ENCODE measurements around the gene KLHL21. TPM values are rescaled to one million over a fixed set of nuclear protein-coding genes. Genes with fewer than 3 reads are reported as not detected.
A peak's percentile ranks its signal among the peaks of the same experiment; 100 is the strongest.
"Not testable (repeated sequence)": the region's sequence is repeated elsewhere in the genome, so short reads cannot be mapped to it uniquely, and the experiment has no call there.

The KLHL21 gene, protein sequence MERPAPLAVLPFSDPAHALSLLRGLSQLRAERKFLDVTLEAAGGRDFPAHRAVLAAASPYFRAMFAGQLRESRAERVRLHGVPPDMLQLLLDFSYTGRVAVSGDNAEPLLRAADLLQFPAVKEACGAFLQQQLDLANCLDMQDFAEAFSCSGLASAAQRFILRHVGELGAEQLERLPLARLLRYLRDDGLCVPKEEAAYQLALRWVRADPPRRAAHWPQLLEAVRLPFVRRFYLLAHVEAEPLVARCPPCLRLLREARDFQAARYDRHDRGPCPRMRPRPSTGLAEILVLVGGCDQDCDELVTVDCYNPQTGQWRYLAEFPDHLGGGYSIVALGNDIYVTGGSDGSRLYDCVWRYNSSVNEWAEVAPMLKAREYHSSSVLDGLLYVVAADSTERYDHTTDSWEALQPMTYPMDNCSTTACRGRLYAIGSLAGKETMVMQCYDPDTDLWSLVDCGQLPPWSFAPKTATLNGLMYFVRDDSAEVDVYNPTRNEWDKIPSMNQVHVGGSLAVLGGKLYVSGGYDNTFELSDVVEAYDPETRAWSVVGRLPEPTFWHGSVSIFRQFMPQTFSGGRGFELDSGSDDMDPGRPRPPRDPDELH
- 31.4 TPM for total RNA-seq

DNA sequence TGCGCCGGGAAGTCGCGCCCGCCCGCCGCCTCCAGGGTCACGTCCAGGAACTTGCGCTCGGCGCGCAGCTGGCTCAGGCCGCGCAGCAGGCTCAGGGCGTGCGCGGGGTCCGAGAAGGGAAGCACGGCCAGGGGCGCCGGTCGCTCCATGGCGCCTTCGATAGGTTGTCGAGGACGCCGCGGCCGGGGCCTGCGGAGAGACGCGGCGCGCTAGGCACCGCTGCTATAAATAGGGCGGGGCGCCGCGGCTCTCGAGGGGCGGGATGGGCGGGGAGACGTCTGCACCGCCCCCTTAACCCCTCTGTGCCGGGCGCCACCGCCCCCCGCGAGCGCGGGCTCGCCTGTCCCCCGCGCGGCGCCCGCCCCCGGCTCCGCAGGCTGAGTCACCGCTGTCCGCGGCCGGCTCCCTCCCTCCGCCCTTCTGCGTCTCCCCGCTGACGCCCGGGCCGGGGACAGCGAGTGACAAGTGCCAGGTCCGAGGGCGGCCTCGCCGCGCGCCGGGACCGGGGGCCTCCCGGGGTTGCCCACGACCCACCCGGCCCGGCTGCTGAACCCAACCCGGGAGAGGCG lies at the start of gene KLHL21:
TSS of gene KLHL21 (minus strand) at position 201 of the 569 bp plus-strand sequence. CDS start at position 149, 52 bp downstream.
- intact Hi-C loops (cut with DNase I) = no loop called here
- ATAC-seq = peak; percentile 69

DNA sequence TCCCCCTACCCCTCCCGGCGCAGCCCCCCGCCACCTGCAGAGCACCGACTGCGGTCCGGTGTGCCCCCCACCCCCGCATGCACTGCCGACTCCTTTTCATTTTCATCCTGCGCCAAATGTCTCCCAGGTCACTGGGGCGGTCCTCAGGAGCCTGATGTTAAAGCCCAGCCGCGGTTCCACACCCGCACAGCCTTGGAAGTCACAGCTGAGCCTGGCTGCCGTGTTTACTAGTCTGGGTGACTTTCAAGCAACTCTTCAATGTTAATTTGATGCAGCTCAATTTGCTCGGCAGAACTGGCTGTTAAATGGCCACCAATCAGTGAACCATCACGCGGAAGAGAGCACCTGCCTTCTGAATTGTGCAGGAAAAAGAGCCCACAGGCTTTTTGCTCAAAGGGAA lies 49.2 kb upstream of the KLHL21 start:
- DNase-seq (ENCODE audit: low spot score) (no peak), ATAC-seq (no peak)
- intact Hi-C loops (cut with DNase I) = no loop called here

More for the DNA sequence above, at the start of gene KLHL21:
- peak; percentile 94 for DNase-seq (ENCODE audit: low spot score)

DNA sequence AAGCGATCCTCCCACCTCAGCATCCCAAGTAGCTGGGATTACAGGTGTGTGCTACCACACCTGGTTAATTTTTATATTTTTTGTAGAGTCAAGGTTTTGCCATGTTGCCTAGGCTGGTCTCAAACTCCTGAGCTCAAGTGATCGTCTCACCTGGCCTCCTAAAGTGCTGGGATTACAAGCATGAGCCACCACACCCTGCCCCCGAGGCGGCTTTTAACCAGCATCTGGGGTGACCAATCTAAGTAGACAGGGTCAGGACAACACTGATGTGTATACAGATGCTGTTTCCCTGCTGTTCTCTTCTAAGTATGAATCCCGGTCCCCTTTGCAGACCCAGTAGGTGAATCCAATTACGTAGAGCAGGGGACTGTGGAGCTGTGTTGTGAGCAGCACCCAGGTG lies 45.9 kb upstream of the KLHL21 start:
- intact Hi-C loops (cut with DNase I) = loop anchor here (10.0 kb wide), 1 partner anchor 94 kb away; the partner anchor contains the start of genes NOL9 and TAS1R1
- no peak for DNase-seq (ENCODE audit: low spot score)
- no peak for ATAC-seq

DNA sequence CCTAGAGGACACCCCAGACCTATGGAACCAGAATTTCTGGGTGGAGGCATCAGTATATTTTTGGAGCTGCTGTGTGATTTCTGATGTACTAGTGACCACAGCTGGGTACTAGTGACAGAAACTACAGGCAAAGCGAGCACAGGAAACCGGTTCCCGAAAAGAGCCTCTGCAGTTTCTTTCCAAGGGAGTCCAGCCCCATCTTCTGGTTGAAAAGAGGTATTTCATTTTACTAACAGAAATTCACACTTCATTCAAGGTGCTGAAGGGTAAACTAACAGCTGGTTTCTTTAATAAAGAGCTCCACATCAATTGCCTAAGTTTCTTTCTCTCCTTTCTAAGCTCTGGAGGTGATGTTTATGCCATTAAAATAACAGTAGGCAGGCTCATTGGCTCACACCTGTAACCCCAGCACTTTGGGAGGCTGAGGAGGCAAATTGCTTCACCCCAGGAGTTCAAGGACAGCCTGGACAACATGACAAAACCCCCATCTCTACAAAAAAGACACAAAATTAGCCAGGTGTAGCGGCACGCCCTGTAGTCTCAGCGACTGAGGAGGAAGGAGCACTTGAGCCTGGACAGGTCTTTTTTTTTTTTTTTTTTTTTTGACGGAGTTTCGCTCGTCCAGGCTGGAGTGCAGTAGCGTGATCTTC lies 44.0 kb upstream of the KLHL21 start:
- DNase-seq (ENCODE audit: low spot score) = no peak
- intact Hi-C loops (cut with DNase I) = loop anchor here (10.0 kb wide), 1 partner anchor 92 kb away; the partner anchor contains the start of genes NOL9 and TAS1R1
- ATAC-seq = peak; percentile 55

DNA sequence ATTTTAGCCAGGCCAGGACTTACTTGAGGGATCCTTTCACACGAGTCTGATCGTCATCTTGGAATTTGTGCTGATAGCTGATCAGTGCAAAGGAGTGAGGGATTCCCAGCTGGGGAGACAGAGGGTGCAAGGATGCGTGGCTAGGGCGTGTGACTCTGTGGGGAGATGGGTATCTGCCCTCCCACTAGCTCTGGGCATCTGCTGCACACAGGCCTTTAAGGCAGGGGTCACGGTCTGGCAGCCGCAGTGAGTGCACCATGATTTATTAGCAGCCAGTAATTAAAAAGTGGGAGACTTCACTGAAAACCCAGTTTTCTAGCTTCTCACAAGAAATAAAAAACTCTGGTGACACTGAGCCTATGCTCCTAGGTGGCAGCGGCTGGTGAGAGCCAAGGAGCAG lies 42.3 kb upstream of the KLHL21 start:
- ATAC-seq = no peak
- DNase-seq (ENCODE audit: low spot score) = no peak
- intact Hi-C loops (cut with DNase I) = loop anchor here (10.0 kb wide), 1 partner anchor 90 kb away; the partner anchor contains the start of genes NOL9 and TAS1R1

DNA sequence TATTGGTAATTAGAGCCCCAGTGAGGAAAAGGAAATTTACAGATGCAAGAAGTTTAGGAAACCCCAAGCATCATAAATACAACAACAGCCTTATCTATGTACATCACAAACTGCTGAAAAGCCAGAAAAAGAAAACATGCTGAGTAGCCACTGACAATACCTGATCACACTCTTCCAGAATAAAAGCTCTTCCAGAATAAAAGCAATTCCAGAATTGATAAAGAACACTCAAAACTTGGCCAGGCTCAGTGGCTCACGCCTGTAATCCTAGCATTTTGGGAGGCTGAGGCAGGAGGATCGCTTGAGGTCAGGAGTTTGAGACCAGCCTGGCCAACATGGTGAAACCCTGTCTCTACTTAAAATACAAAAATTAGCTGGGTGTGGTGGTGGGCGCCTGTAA lies 38.2 kb upstream of the KLHL21 start:
- intact Hi-C loops (cut with DNase I) = loop anchor here (10.0 kb wide), 1 partner anchor 86 kb away; the partner anchor contains the start of genes NOL9 and TAS1R1
- ATAC-seq; DNase-seq (ENCODE audit: low spot score): not testable (repeated sequence)

DNA sequence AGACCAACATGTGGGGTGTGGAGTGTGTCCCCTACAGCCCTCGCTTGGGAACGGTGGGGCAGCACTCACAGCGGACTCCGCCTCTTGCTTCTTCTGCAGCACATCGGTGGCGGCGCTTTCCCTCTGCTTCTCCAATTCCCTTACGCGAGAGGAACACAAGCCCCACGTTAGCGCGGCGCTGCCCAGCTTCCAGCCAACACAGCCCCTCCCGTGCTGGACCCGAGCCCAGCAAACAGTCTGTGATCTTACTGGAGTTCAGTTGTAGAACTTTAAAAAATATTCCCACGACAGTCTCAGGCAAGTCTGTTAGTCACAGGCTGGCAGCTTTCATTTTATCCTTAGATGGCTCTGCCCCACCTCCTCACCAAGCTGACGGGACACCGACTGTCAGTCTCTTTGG lies 35.6 kb upstream of the KLHL21 start:
- intact Hi-C loops (cut with DNase I) = no loop called here
- DNase-seq (ENCODE audit: low spot score) = peak; percentile 85
- ATAC-seq = peak; percentile 86

DNA sequence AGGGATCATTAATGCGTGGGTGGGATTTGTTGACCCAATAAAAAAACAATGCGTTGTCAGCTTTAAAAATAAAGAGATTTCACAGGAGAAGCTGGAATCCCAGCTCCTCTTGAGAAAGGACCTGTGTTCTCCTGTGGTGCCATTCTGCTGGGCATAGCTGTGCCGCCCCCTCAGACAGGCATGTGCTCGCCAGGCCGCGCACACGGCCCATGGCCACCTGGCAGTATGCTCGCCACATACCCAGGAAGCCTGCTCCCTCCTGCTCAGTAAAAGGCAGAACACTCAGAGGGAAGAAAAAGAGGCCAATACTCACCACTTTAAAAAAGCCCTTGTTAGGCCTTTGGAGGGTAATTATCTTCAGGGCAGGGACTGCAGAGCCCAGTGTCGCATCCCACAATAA lies 35.1 kb upstream of the KLHL21 start:
- DNase-seq (ENCODE audit: low spot score) = no peak
- ATAC-seq = peak; percentile 7
- intact Hi-C loops (cut with DNase I) = no loop called here

DNA sequence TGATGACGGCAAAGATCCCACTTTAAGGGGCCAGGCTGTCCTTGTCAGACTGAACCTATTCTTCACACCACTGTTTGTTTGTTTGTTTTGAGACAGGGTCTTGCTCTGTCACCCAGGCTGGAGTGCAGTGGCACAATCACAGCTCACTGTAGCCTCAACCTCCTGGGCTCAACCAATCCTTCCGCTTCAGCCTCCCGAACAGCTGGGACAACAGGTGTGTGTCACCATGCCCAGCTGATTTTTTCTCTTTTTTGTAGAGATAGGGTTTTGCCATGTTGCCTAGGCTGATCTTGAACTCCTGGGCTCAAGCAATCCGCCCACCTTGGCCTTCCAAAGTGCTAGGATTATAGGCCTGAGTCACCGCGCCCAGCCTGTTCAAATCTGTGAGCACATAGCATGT lies 34.1 kb upstream of the KLHL21 start:
- DNase-seq (ENCODE audit: low spot score); intact Hi-C loops (cut with DNase I); ATAC-seq: not testable (repeated sequence)

DNA sequence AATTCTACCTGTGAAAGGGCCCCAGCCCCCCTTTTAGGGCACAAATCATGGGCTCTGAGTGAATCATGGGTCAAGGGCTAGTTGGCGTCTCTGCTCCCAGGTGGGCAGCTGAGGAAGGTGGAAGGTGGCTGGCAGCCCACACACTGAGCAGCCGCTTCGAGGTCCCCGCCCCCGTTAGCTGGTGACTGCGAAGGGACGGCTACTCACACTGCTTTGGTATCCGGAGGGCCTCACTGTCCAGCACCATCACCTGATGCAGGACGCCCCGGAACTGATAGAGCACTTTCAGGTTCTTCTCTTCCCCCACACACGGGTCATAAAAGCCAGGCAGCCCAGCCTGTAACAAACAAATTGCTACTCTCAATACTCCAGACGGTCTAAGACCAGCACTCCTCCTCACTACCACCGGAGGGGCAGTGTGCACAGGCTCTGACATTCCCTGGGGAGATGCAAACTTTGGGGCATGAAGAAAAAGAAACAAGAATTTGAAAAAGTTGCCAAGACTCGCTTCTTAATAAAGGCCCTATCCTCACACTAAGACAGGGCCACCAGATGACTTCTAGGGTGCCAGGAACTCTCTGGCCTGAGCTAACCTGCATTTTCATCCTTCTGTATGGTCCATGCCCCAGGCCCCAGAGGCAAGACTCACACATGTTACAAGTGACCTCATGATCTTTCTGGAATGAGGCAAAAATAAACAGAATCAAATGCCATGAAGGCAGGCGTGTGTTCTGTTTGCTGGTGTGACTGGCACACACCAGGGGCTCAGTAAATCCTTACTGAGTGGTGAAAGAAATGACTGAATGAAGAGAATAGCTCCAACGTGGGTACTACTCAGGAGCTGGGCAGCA lies 33.5 kb upstream of the KLHL21 start:
- intact Hi-C loops (cut with DNase I) = no loop called here
- ATAC-seq (no peak), DNase-seq (ENCODE audit: low spot score) (no peak)

DNA sequence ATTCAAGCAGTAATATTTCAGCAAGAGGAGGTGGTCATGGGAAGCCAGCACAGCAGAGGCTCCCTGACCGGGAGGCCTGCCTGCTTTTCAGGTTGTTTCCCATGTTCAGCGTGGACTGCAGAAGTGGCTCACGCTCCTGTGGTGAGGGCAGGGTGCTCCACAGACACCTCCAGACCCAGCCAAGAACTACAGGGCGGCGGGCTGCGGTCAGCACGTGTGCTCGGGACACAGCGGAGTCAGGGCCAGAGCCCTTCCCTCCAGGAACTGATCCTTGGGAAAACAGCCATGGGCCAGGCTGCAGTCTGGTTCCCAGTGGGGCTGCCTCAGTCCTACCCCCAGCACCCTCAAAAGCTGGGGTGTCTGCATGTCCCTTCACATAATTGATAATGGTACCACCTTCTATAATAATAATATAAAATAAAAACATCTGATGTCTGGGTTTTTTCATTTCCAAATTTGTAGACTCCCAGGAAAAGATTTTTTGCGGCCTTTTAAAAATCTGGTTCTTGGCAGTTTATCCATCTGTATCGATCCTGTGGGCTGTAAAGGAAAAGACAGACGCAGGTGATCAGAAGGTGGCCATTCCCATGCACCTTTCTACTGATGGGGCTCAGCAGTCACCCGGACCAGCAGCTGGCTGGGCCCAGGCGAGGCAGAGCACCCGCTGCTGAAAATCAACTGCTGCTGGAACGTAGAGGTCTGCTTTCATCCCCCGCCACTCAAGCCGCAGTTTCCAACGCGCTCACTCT lies 32.7 kb upstream of the KLHL21 start:
- intact Hi-C loops (cut with DNase I) = no loop called here
- ATAC-seq (peak; percentile 19), DNase-seq (ENCODE audit: low spot score) (no peak)

DNA sequence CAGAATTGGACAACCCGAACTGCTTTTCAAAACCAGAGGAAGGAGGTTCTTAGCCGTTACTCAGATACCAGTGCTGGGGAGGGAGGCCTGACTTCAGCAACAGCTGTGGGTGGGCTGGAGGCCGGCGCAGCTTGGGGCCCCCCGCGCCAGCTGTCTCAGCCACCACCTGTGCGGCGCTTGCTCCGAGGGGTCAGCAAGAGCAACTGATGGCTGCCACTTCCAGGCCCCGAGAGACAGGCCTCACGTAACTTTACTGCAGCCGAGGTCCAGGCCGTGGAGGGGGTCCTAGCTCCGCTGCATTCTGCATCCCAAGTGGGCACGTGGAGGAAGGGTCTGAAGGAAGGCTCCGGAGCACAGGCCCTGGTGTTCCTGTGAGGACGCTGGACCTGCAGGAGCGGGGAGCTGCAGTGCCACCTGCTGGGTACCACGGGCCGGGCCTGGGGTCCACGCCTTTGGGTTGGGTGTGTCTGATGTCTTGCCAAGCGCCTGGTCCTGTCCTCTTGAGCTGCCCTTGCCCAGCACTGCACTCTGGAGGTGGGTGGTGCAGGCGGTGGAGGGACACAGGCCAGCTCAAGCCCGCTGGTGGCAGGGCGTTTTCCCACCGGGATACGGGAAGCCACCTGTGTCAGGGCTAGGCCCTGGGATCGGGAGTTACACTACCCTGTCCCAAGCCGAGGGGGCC lies 31.8 kb upstream of the KLHL21 start:
- DNase-seq (ENCODE audit: low spot score) (peak; percentile 71), ATAC-seq (peak; percentile 58)
- intact Hi-C loops (cut with DNase I) = no loop called here

DNA sequence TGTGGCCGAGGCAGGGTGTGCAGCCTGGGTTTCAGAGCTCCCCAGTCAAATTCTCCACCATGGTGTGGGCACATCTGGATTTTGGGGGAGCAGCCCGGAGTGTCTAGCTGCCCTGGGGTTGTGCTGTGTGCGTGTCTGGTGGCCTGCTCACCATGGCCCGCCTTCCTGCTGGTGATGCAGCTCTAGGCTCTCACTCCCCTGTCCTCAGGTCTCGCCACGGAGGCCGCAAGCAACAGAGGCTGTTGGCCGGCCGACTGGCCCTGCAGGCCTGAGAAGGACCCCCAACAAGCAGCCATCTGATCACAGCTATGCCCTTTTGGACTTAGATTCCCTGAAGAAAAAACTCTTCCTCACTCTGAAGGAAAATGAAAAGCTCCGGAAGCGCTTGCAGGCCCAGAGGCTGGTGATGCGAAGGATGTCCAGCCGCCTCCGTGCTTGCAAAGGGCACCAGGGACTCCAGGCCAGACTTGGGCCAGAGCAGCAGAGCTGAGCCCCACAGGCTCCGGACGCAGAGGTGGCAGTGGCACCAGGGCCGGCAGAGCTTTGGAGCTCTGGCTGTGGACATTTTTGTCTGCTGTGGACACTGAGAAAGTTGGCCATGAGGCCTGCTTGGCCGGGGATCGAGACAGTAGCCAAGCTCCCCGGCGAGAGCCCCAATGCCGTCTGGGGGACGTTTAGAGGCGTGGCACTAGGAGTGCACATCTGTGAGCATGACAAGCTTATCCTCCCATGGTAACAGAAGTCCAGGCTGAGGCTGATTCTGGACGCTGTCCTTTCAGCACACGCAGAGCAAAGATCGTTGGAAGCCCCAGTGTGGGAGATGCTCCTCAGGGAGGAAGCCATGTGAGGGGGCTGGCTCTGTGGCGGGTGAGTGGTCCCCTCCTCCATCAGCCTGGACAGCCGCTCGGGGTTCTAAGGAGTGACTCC lies 30.2 kb upstream of the KLHL21 start:
- intact Hi-C loops (cut with DNase I) = no loop called here
- ATAC-seq (no peak), DNase-seq (ENCODE audit: low spot score) (no peak)

DNA sequence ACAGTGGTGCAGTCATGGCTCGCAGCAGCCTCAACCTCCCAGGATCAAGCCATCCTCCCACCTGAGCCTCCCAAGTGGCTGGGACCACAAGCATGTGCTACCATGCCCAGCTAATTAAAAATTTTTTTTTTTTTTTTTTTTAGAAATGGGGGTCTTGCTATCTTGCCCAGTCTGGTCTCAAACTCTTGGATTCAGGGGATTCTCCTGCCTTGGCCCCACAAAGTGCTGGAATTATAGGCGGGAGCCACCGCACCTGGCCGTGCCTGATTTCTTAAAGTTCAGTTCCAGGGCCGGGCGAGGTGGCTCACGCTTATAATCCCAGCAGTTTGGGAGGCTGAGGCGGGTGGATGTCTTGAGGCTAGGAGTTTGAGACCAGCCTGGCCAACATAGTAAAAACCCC lies 28.4 kb upstream of the KLHL21 start:
- intact Hi-C loops (cut with DNase I) = no loop called here
- ATAC-seq = no peak
- DNase-seq (ENCODE audit: low spot score) = no peak

DNA sequence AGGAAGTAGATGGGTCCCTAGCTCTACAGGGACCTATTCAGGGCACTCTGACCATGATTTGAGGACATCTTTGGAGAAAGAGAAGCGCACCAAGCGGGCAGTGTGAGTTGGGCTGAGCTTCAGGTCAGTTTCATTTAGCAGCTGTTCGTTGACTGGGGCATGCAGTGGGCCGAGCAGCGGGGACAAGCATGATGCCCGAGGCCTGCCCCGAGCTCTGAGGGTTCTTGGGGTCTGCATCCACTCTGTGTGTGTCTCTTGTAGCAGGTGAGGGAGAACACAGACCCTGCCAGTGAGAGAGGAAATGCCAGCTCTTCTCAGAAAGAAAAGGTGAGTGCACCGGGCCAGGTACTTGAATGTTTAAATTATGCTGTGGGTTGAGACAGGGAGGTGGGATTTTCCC lies 27.4 kb upstream of the KLHL21 start:
- intact Hi-C loops (cut with DNase I) = no loop called here
- no peak for ATAC-seq
- no peak for DNase-seq (ENCODE audit: low spot score)

DNA sequence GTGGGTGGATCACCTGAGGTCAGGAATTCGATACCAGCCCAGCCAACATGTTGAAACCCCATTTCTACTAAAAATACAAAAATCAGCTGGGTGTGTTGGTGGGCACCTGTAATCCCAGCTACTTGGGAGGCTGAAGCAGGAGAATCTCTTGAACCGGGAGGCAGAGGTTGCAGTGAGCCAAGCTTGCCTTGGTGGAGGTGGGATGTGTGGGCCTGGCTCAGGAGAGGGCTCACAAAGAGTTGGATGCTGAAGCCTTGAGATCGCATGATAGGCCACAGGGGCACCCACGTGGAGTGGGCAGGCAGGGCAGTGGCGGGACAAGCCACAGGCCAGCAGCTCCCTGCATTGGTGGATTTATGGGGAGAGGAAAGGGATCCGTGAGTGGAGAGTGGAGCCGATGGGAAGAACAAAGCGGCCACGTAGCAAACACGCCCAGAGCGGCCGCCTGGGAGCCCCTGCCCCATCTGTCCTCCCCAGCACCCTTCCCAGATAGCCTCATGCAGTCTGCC lies 26.4 kb upstream of the KLHL21 start:
- no peak for ATAC-seq
- intact Hi-C loops (cut with DNase I) = no loop called here
- DNase-seq (ENCODE audit: low spot score) = no peak

All from sciatic nerve (tissue), 2 donors.